WTC11 (cell line): ENCODE measurements around the gene ANKRD33. TPM values are rescaled to one million over a fixed set of nuclear protein-coding genes. Genes with fewer than 3 reads are reported as not detected.

Experiments
- ATAC-seq: fragments of 200-7000 bp; cut with Tn5 transposase; 2 replicates; pipeline ENCODE4 v1.10.0; 2021; ENCODE audit warnings: mild to moderate bottlenecking, moderate library complexity
- CTCF ChIA-PET: fragments of 300-600 bp; sonication (Branson Sonifier 250); formaldehyde crosslinking; loops from one replicate; lab custom pipeline; 2021; ENCODE audit warnings: antibody characterized with exemption; lab: Charles Lee
- POLR2A ChIA-PET: fragments of 350-600 bp; sonication (Branson Sonifier 250); formaldehyde crosslinking; loops from one replicate; lab custom pipeline; 2021; ENCODE audit warnings: antibody characterized with exemption; lab: Charles Lee
- DNase-seq: peaks from one replicate; pipeline ENCODE4 v3.0.0; 2021; ENCODE audit warnings: low spot score
- H3K27ac Mint-ChIP-seq: 2 replicates; pipeline ENCODE4 v1.8.0; 2021; ENCODE audit warnings: mixed read lengths
- H3K27me3 Mint-ChIP-seq: 2 replicates; pipeline ENCODE4 v1.8.0; 2021; ENCODE audit warnings: low read depth, mild to moderate bottlenecking, moderate library complexity, mixed read lengths
- H3K36me3 Mint-ChIP-seq: 2 replicates; pipeline ENCODE4 v1.8.0; 2021; ENCODE audit warnings: mixed read lengths
- H3K4me1 Mint-ChIP-seq: 2 replicates; pipeline ENCODE4 v1.8.0; 2022; ENCODE audit warnings: mixed read lengths
- H3K4me3 Mint-ChIP-seq: 2 replicates; pipeline ENCODE4 v1.8.0; 2021; ENCODE audit warnings: mild to moderate bottlenecking, moderate library complexity, mixed read lengths
- H3K9me3 Mint-ChIP-seq: 2 replicates; pipeline ENCODE4 v1.8.0; 2021; ENCODE audit warnings: mixed read lengths
- AFF4 ChIP-seq: sonication (generic); formaldehyde crosslinking; IDR thresholded peaks from 2 replicates; pipeline ENCODE4 v1.8.1; 2023; ENCODE audit warnings: mild to moderate bottlenecking, missing genetic modification reagents, borderline replicate concordance
- ATF1 ChIP-seq: sonication (generic); formaldehyde crosslinking; IDR thresholded peaks from 2 replicates; pipeline ENCODE4 v1.8.1; 2023; ENCODE audit warnings: mild to moderate bottlenecking, moderate library complexity, missing genetic modification reagents
- ATF2 ChIP-seq: sonication (generic); formaldehyde crosslinking; IDR thresholded peaks from 2 replicates; pipeline ENCODE4 v1.8.1; 2022; ENCODE audit warnings: low read depth, missing genetic modification reagents, borderline replicate concordance
- ESRRA ChIP-seq: sonication (generic); formaldehyde crosslinking; IDR thresholded peaks from 2 replicates; pipeline ENCODE4 v1.8.1; 2022; ENCODE audit warnings: mild to moderate bottlenecking, missing genetic modification reagents, borderline replicate concordance
- FOXP1 ChIP-seq: sonication (generic); formaldehyde crosslinking; IDR thresholded peaks from 2 replicates; pipeline ENCODE4 v1.8.0; 2022; ENCODE audit warnings: missing genetic modification reagents, mild to moderate bottlenecking, moderate library complexity, borderline replicate concordance
- FOXP4 ChIP-seq: sonication (generic); formaldehyde crosslinking; IDR thresholded peaks from 2 replicates; pipeline ENCODE4 v1.8.0; 2022; ENCODE audit warnings: mild to moderate bottlenecking, missing genetic modification reagents
- JUN ChIP-seq: sonication (generic); formaldehyde crosslinking; IDR thresholded peaks from 2 replicates; pipeline ENCODE4 v1.8.0; 2023; ENCODE audit warnings: mild to moderate bottlenecking, missing genetic modification reagents
- NFATC4 ChIP-seq: fragments of 250-450 bp; sonication (Bioruptor Pico); IDR thresholded peaks from 2 replicates; pipeline ENCODE4 v1.9.0; 2021; ENCODE audit warnings: mild to moderate bottlenecking
- TEAD1 ChIP-seq: sonication (generic); formaldehyde crosslinking; IDR thresholded peaks from 2 replicates; pipeline ENCODE4 v1.8.0; 2022; ENCODE audit warnings: mild to moderate bottlenecking, missing genetic modification reagents
- ZNF423 ChIP-seq: fragments of 250-450 bp; sonication (Bioruptor Pico); IDR thresholded peaks from 2 replicates; pipeline ENCODE4 v2.1.2; 2022; ENCODE audit warnings: mild to moderate bottlenecking, moderate library complexity
- total RNA-seq: library from RNA; stranded (reverse); gene quantifications from 3 replicates; pipeline ENCODE4 v1.2.3, GENCODE V29; 2021
- TF ChIP-seq, protein P1 (sequence below): fragments of 200-600 bp; IDR thresholded peaks from 2 replicates; pipeline ENCODE4 v1.8.0; 2022; ENCODE audit warnings: antibody characterized with exemption
- TF ChIP-seq, protein P2 (sequence below): fragments of 250-450 bp; sonication (Bioruptor Pico); IDR thresholded peaks from 2 replicates; pipeline ENCODE4 v2.1.2; 2022; ENCODE audit warnings: mild to moderate bottlenecking, moderate library complexity
- TF ChIP-seq, protein P3 (sequence below): sonication (generic); formaldehyde crosslinking; IDR thresholded peaks from 2 replicates; pipeline ENCODE4 v1.8.1; 2022; ENCODE audit warnings: missing genetic modification reagents, borderline replicate concordance

Gene ANKRD33
- total RNA-seq, 1 experiment from 2014 or later, result 1.7 TPM

DNA sequence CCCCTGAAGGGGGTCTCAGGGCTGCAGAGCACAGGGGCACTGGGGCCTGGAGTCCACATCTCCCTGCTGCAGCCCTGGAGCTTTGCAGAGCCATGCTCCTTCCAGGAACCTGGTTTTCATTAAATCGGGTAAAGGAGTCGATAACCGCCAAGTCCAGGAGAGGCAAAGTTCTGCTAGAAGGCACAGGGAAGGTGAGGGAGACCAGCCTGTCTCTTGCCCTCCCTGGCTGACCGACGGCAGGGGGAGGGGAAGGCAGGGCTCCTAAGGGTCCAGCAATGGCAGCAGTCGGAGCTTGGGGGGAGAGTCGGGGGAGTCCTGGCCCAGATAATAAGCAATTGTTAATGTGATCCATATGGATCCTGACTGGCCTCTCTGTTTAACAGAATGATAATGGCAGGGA is 42.4 kb upstream of the ANKRD33 start:
- no peak overlapping the region for H3K27ac Mint-ChIP-seq
- no peak for ATAC-seq
- H3K36me3 Mint-ChIP-seq, result no peaks in the 10 kb centered on the region
- H3K4me1 Mint-ChIP-seq, result peaks cover 34% of the 10 kb centered on the region
- no peaks in the 10 kb centered on the region for H3K9me3 Mint-ChIP-seq
- DNase-seq, result no peak
- ChIA-PET POLR2A (interaction anchor here (0.8 kb wide), 1 partner anchor 32 kb away, joined by 5 read pairs; no protein-coding TSS in a partner anchor), CTCF (interaction anchor here (0.6 to 1.9 kb wide), 8 partner anchors 8 to 168 kb away, joined by 3 to 13 read pairs (median 4); no protein-coding TSS in a partner anchor)
- H3K4me3 Mint-ChIP-seq, result peak overlapping the region; percentile 33; the same call in 1 of the 2 replicates
- TF ChIP-seq, protein P1, sequence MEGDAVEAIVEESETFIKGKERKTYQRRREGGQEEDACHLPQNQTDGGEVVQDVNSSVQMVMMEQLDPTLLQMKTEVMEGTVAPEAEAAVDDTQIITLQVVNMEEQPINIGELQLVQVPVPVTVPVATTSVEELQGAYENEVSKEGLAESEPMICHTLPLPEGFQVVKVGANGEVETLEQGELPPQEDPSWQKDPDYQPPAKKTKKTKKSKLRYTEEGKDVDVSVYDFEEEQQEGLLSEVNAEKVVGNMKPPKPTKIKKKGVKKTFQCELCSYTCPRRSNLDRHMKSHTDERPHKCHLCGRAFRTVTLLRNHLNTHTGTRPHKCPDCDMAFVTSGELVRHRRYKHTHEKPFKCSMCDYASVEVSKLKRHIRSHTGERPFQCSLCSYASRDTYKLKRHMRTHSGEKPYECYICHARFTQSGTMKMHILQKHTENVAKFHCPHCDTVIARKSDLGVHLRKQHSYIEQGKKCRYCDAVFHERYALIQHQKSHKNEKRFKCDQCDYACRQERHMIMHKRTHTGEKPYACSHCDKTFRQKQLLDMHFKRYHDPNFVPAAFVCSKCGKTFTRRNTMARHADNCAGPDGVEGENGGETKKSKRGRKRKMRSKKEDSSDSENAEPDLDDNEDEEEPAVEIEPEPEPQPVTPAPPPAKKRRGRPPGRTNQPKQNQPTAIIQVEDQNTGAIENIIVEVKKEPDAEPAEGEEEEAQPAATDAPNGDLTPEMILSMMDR, result no peak
- TF ChIP-seq ATF1 (CRISPR knock-in tag), result no peak
- TF ChIP-seq ESRRA, result no peak
- TF ChIP-seq, protein P2, sequence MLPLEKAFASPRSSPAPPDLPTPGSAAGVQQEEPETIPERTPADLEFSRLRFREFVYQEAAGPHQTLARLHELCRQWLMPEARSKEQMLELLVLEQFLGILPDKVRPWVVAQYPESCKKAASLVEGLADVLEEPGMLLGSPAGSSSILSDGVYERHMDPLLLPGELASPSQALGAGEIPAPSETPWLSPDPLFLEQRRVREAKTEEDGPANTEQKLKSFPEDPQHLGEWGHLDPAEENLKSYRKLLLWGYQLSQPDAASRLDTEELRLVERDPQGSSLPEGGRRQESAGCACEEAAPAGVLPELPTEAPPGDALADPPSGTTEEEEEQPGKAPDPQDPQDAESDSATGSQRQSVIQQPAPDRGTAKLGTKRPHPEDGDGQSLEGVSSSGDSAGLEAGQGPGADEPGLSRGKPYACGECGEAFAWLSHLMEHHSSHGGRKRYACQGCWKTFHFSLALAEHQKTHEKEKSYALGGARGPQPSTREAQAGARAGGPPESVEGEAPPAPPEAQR (CRISPR knock-in tag), result no peak
- no peak for TF ChIP-seq NFATC4 (CRISPR knock-in tag)
- TF ChIP-seq AFF4, result no peak
- no peak for TF ChIP-seq FOXP4
- TF ChIP-seq JUN (CRISPR knock-in tag), result no peak
- no peak for TF ChIP-seq ZNF423 (CRISPR knock-in tag)
- no peak for TF ChIP-seq TEAD1 (CRISPR knock-in tag)
- TF ChIP-seq, protein P3, sequence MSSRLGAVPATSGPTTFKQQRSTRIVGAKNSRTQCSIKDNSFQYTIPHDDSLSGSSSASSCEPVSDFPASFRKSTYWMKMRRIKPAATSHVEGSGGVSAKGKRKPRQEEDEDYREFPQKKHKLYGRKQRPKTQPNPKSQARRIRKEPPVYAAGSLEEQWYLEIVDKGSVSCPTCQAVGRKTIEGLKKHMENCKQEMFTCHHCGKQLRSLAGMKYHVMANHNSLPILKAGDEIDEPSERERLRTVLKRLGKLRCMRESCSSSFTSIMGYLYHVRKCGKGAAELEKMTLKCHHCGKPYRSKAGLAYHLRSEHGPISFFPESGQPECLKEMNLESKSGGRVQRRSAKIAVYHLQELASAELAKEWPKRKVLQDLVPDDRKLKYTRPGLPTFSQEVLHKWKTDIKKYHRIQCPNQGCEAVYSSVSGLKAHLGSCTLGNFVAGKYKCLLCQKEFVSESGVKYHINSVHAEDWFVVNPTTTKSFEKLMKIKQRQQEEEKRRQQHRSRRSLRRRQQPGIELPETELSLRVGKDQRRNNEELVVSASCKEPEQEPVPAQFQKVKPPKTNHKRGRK (CRISPR knock-in tag), result no peak
- peaks cover 36% of the 10 kb centered on the region for H3K27me3 Mint-ChIP-seq

DNA sequence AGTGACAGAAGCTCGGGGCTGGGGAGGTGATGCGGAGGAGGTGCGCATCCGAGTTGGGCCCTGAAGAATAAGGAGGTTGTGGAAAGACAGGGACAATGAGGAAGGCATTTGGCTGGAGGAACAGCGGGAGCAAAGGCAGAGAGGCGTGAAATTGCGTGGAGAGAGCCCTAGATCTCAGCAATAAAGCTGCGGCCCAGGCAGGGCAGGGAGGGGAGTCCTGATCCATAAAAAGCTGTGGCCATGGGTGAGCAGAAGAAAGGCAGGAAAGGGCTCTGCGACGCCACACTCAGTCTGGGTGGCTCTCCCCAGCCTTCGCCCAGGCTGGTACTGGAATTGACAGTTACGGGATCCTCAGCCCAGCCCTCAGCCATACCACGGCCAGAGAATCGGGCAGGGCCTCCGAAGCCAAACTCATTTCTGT is 41.6 kb upstream of the ANKRD33 start:
- H3K4me1 Mint-ChIP-seq, result peaks cover 41% of the 10 kb centered on the region
- DNase-seq (no peak), ATAC-seq (no peak)
- CTCF ChIA-PET, result interaction anchor here (0.6 to 1.9 kb wide), 9 partner anchors 9 to 167 kb away, joined by 3 to 13 read pairs (median 4); no protein-coding TSS in a partner anchor
- peaks cover 44% of the 10 kb centered on the region for H3K27me3 Mint-ChIP-seq
- POLR2A ChIA-PET, result no interaction called here
- H3K9me3 Mint-ChIP-seq, result no peaks in the 10 kb centered on the region
- H3K36me3 Mint-ChIP-seq, result no peaks in the 10 kb centered on the region
- no peak overlapping the region for H3K27ac Mint-ChIP-seq
- TF ChIP-seq ATF2 (CRISPR knock-in tag) (no peak), FOXP1 (0 out of 2 replicates have a peak, but pooled peaks have one; percentile 15)
- peak overlapping the region; percentile 75 for H3K4me3 Mint-ChIP-seq
